A549 treated with AZD9567 at 1 μM for 4 hours (cell line): ENCODE measurements around the gene MAS1. TPM values are rescaled to one million over a fixed set of nuclear protein-coding genes. Genes with fewer than 3 reads are reported as not detected.

Experiments
- total RNA-seq: library from RNA; stranded (reverse); fragments of 200-300 nt; extraction: Qiagen RNA extraction; gene quantifications from 5 replicates; pipeline ENCODE4 v1.2.3, GENCODE V29; 2022; ENCODE audit not compliant: insufficient read depth

The MAS1 gene
- not detected in 5 replicates for total RNA-seq

GRCh38 chr6:159890792-159891191 lies at the start of gene MAS1:
Gene MAS1 (plus strand): TSS chr6:159890988. CDS start chr6:159906956, 15,968 bp downstream.

Other genes starting within 250 kb of the MAS1 start
- gene SOD2, start 197.7 kb upstream of the MAS1 start, total RNA-seq: 159 to 210 TPM (median 201 TPM) in 5 replicates
- 67.3 to 72.6 TPM (median 68.2 TPM) in 5 replicates for gene WTAP, start 163.5 kb upstream of the MAS1 start, total RNA-seq
- gene ACAT2, start 128.9 kb upstream of the MAS1 start, total RNA-seq: 25.5 to 32.1 TPM (median 28.6 TPM) in 5 replicates
- gene TCP1, start 101.4 kb upstream of the MAS1 start, total RNA-seq: 217 to 239 TPM (median 230 TPM) in 5 replicates
- 69.6 to 93.8 TPM (median 82.6 TPM) in 5 replicates for gene MRPL18, start 100.5 kb upstream of the MAS1 start, total RNA-seq
- gene PNLDC1, start 90.7 kb upstream of the MAS1 start, total RNA-seq: 0.05 to 0.08 TPM (median 0.06 TPM) in 3 of 5 replicates, not detected in the others
- 27.3 to 29.9 TPM (median 29.2 TPM) in 5 replicates for gene IGF2R, start 78.1 kb downstream of the MAS1 start, total RNA-seq
- gene SLC22A1, start 230.8 kb downstream of the MAS1 start, total RNA-seq: 1.7 to 2.0 TPM (median 1.9 TPM) in 4 of 5 replicates, not detected in the other